ENCODE results near the gene IL20RA. TPM values are rescaled to one million over a fixed set of nuclear protein-coding genes. Genes with fewer than 3 reads are reported as not detected.

Gene IL20RA
- polyA plus RNA-seq, 1 donor (not counting 4 experiments of a cell fraction or from before 2014, with no cell fraction given): 1.5 TPM

GRCh38 chr6:137070303-137070702 lies 25.5 kb upstream of the IL20RA start:
- Histone ChIP-seq H3K9me1 (ENCODE audit: control insufficient read depth, extremely low read depth, insufficient read depth, low read length) (no peaks in the 10 kb centered on the region), H3K4me3 (ENCODE audit: control insufficient read depth in 2 of 3, extremely low read depth in 1 of 3, insufficient read depth in 2 of 3, low read depth in 1 of 3, low read length in 3 of 3) (no peak overlapping the region), H3K4me2 (ENCODE audit: control insufficient read depth, extremely low read depth, insufficient read depth, low read depth, low read length) (no peak overlapping the region), H3K79me2 (ENCODE audit: control insufficient read depth, insufficient read depth, low read length) (no peaks in the 10 kb centered on the region), H2AFZ (ENCODE audit: control insufficient read depth, low read length) (no peak overlapping the region), H3K36me3 (ENCODE audit: control insufficient read depth in 2 of 2, extremely low read depth in 1 of 2, insufficient read depth in 2 of 2, low read length in 2 of 2) (no peaks in the 10 kb centered on the region), H3K9ac (ENCODE audit: control insufficient read depth, extremely low read depth, insufficient read depth, low read length) (no peak overlapping the region), H3K27me3 (ENCODE audit: control insufficient read depth, extremely low read depth, insufficient read depth, low read length) (peaks cover 9% of the 10 kb centered on the region), H3K27ac (ENCODE audit: control insufficient read depth, insufficient read depth, low read length) (no peak overlapping the region), H3K4me1 (ENCODE audit: control insufficient read depth, extremely low read depth, insufficient read depth, low read length) (no peaks in the 10 kb centered on the region), H4K20me1 (ENCODE audit: control insufficient read depth, extremely low read depth, insufficient read depth, low read length) (no peaks in the 10 kb centered on the region), H3K9me3 (ENCODE audit: control insufficient read depth, low read depth, low read length) (no peaks in the 10 kb centered on the region)
- DNase-seq (ENCODE audit: low read depth, low spot score) (no peak), FAIRE-seq (no peak)
- dilution Hi-C loops (cut with MboI; ENCODE audit: extremely low pct_ligation_motif_present, low sequenced_read_pairs): no loop called here
- TF ChIP-seq CTCF (optimal IDR thresholded peaks at IDR 0.05 in 1 of 3, IDR thresholded peaks at IDR 0.05 in 1 of 3, conservative IDR thresholded peaks at IDR 0.05 in 1 of 3; ENCODE audit: extremely low read depth in 1 of 3, insufficient read depth in 2 of 3, low read length in 3 of 3) (no peak), EZH2 (IDR thresholded peaks at IDR 0.05; ENCODE audit: low read length) (no peak)

GRCh38 chr6:137067399-137067798 lies 22.6 kb upstream of the IL20RA start:
- peaks cover 9% of the 10 kb centered on the region for H3K27me3 ChIP-seq (ENCODE audit: control insufficient read depth, extremely low read depth, insufficient read depth, low read length)
- H3K36me3 ChIP-seq (ENCODE audit: control insufficient read depth in 2 of 2, extremely low read depth in 1 of 2, insufficient read depth in 2 of 2, low read length in 2 of 2): no peaks in the 10 kb centered on the region
- H3K4me1 ChIP-seq (ENCODE audit: control insufficient read depth, extremely low read depth, insufficient read depth, low read length): no peaks in the 10 kb centered on the region
- FAIRE-seq (no peak), DNase-seq (ENCODE audit: low read depth, low spot score) (no peak)
- no peaks in the 10 kb centered on the region for H4K20me1 ChIP-seq (ENCODE audit: control insufficient read depth, extremely low read depth, insufficient read depth, low read length)
- H3K9ac ChIP-seq (ENCODE audit: control insufficient read depth, extremely low read depth, insufficient read depth, low read length): no peak overlapping the region
- H3K4me2 ChIP-seq (ENCODE audit: control insufficient read depth, extremely low read depth, insufficient read depth, low read depth, low read length): no peak overlapping the region
- TF ChIP-seq CTCF (optimal IDR thresholded peaks at IDR 0.05 in 1 of 3, IDR thresholded peaks at IDR 0.05 in 1 of 3, conservative IDR thresholded peaks at IDR 0.05 in 1 of 3; ENCODE audit: extremely low read depth in 1 of 3, insufficient read depth in 2 of 3, low read length in 3 of 3): no peak
- no peak for TF ChIP-seq EZH2 (IDR thresholded peaks at IDR 0.05; ENCODE audit: low read length)
- H3K9me3 ChIP-seq (ENCODE audit: control insufficient read depth, low read depth, low read length): no peaks in the 10 kb centered on the region
- dilution Hi-C loops (cut with MboI; ENCODE audit: extremely low pct_ligation_motif_present, low sequenced_read_pairs): no loop called here
- H3K4me3 ChIP-seq (ENCODE audit: control insufficient read depth in 2 of 3, extremely low read depth in 1 of 3, insufficient read depth in 2 of 3, low read depth in 1 of 3, low read length in 3 of 3): no peak overlapping the region
- H3K9me1 ChIP-seq (ENCODE audit: control insufficient read depth, extremely low read depth, insufficient read depth, low read length): no peaks in the 10 kb centered on the region
- H2AFZ ChIP-seq (ENCODE audit: control insufficient read depth, low read length): no peak overlapping the region
- no peak overlapping the region for H3K27ac ChIP-seq (ENCODE audit: control insufficient read depth, insufficient read depth, low read length)
- H3K79me2 ChIP-seq (ENCODE audit: control insufficient read depth, insufficient read depth, low read length): no peaks in the 10 kb centered on the region
